ENCODE results near the gene GZMM.

- no peak for TF ChIP-seq EP300 (IDR thresholded peaks at IDR 0.05)
- TF ChIP-seq CTCF (IDR thresholded peaks at IDR 0.05): no peak
- no peak for TF ChIP-seq POLR2AphosphoS5 (IDR thresholded peaks at IDR 0.05)
Observed at GRCh38 chr19:534088-534487, 9.8 kb upstream of the GZMM start.
